HEK293 (cell line): ENCODE data around the gene COL19A1.
A peak's percentile ranks its signal among the peaks of the same experiment; 100 is the strongest.

Experiments used
- CTCF ChIA-PET: fragments of 350-600 bp; formaldehyde crosslinking; extraction: SDS; loops from one replicate; lab custom pipeline; 2021; ENCODE audit warnings: antibody characterized with exemption; lab: Yijun Ruan, JAX
- POLR2A ChIA-PET: fragments of 300-600 bp; formaldehyde crosslinking; extraction: SDS; loops from one replicate; lab custom pipeline; 2020; ENCODE audit warnings: antibody characterized with exemption, inconsistent platforms; lab: Yijun Ruan, JAX
- H3K27ac ChIP-seq: fragments of 200-500 bp; sonication (Bioruptor generic); 2 replicates; pipeline ENCODE4 v1.5.1; 2014; ENCODE audit warnings: low read depth, low read length, control low read depth, inconsistent platforms; ENCODE audit errors: extremely low read depth
- H3K36me3 ChIP-seq, 2 experiments: fragments of 200-500 bp in 1 of 2; sonication (Bioruptor generic) in 1 of 2; 1 replicate in 1 of 2; 2 replicates in 1 of 2; pipeline ENCODE4 v1.5.1; 2014 to 2017; ENCODE audit warnings: inconsistent platforms in 2 of 2, low read length in 2 of 2; ENCODE audit not compliant: control insufficient read depth in 2 of 2, insufficient read depth in 1 of 2
- H3K4me1 ChIP-seq: fragments of 200-500 bp; sonication (Bioruptor generic); 2 replicates; pipeline ENCODE4 v1.5.1; 2014; ENCODE audit warnings: mild to moderate bottlenecking, low read length, inconsistent platforms; ENCODE audit not compliant: control insufficient read depth, insufficient read depth
- H3K4me3 ChIP-seq: 2 replicates; pipeline ENCODE4 v1.5.1; 2011; ENCODE audit warnings: low read depth, mild to moderate bottlenecking, control low read depth, low read length, moderate library complexity
- H3K9me3 ChIP-seq: fragments of 200-500 bp; sonication (Bioruptor generic); 2 replicates; pipeline ENCODE4 v1.5.1; 2014; ENCODE audit warnings: low read depth, low read length, inconsistent platforms; ENCODE audit not compliant: control insufficient read depth, insufficient read depth
- FEZF1 ChIP-seq: fragments of 450-650 bp; formaldehyde crosslinking; IDR thresholded peaks from 2 replicates; pipeline ENCODE4 v1.5.1; 2016; ENCODE audit warnings: missing biosample characterization, missing genetic modification characterization
- INSM2 ChIP-seq: fragments of 450-650 bp; formaldehyde crosslinking; IDR thresholded peaks from 2 replicates; pipeline ENCODE4 v1.5.1; 2016; ENCODE audit warnings: missing biosample characterization, missing genetic modification characterization
- KLF8 ChIP-seq: fragments of 450-650 bp; formaldehyde crosslinking; IDR thresholded peaks from 2 replicates; pipeline ENCODE4 v1.5.1; 2016; ENCODE audit warnings: missing biosample characterization, missing genetic modification characterization
- MEIS1 ChIP-seq: sonication (generic); formaldehyde crosslinking; IDR thresholded peaks from 2 replicates; pipeline ENCODE4 v1.8.1; 2022; ENCODE audit warnings: missing genetic modification reagents, mild to moderate bottlenecking, borderline replicate concordance
- PRDM1 ChIP-seq: fragments of 450-650 bp; formaldehyde crosslinking; IDR thresholded peaks from 2 replicates; pipeline ENCODE4; 2016; ENCODE audit warnings: missing biosample characterization, missing genetic modification characterization
- PRDM4 ChIP-seq: fragments of 450-650 bp; formaldehyde crosslinking; IDR thresholded peaks from 2 replicates; pipeline ENCODE4 v1.5.1; 2017; ENCODE audit warnings: missing biosample characterization, missing genetic modification characterization
- REPIN1 ChIP-seq: fragments of 450-650 bp; formaldehyde crosslinking; IDR thresholded peaks from 2 replicates; pipeline ENCODE4 v1.5.1; 2017; ENCODE audit warnings: missing biosample characterization, missing genetic modification characterization, low read depth
- SP7 ChIP-seq: fragments of 450-650 bp; formaldehyde crosslinking; IDR thresholded peaks from 2 replicates; pipeline ENCODE4 v1.5.1; 2016; ENCODE audit warnings: missing biosample characterization, missing genetic modification characterization
- WT1 ChIP-seq: fragments of 450-650 bp; formaldehyde crosslinking; IDR thresholded peaks from 2 replicates; pipeline ENCODE4 v1.5.1; 2016; ENCODE audit warnings: missing biosample characterization, missing genetic modification characterization
- ZBTB17 ChIP-seq: fragments of 450-650 bp; formaldehyde crosslinking; IDR thresholded peaks from 2 replicates; pipeline ENCODE4 v1.5.1; 2016; ENCODE audit warnings: missing biosample characterization, missing genetic modification characterization
- ZBTB44 ChIP-seq: fragments of 450-650 bp; IDR thresholded peaks from 2 replicates; pipeline ENCODE4 v1.5.1; 2018; ENCODE audit warnings: missing biosample characterization, mild to moderate bottlenecking, missing genetic modification characterization
- ZBTB48 ChIP-seq: fragments of 450-650 bp; formaldehyde crosslinking; IDR thresholded peaks from 2 replicates; pipeline ENCODE4 v1.5.1; 2016; ENCODE audit warnings: missing biosample characterization, missing genetic modification characterization
- ZEB2 ChIP-seq: fragments of 450-650 bp; formaldehyde crosslinking; IDR thresholded peaks from 2 replicates; pipeline ENCODE4 v1.5.1; 2016; ENCODE audit warnings: missing biosample characterization, missing genetic modification characterization
- ZNF114 ChIP-seq: fragments of 450-650 bp; formaldehyde crosslinking; IDR thresholded peaks from 2 replicates; pipeline ENCODE4 v1.5.0; 2017; ENCODE audit warnings: missing biosample characterization, missing genetic modification characterization
- ZNF140 ChIP-seq: fragments of 450-650 bp; formaldehyde crosslinking; IDR thresholded peaks from 2 replicates; pipeline ENCODE4 v1.5.1; 2016; ENCODE audit warnings: missing biosample characterization, missing genetic modification characterization
- ZNF211 ChIP-seq: fragments of 450-650 bp; formaldehyde crosslinking; IDR thresholded peaks from 2 replicates; pipeline ENCODE4 v1.5.1; 2016; ENCODE audit warnings: low read depth, missing biosample characterization, missing genetic modification characterization
- ZNF335 ChIP-seq: fragments of 450-650 bp; formaldehyde crosslinking; conservative IDR thresholded peaks from 2 replicates; pipeline ENCODE4 v1.5.1; 2016; ENCODE audit warnings: missing biosample characterization, missing genetic modification characterization
- ZNF341 ChIP-seq: fragments of 450-650 bp; formaldehyde crosslinking; IDR thresholded peaks from 2 replicates; pipeline ENCODE4; 2016; ENCODE audit warnings: low read depth, missing biosample characterization, missing genetic modification characterization
- ZNF398 ChIP-seq: fragments of 450-650 bp; formaldehyde crosslinking; IDR thresholded peaks from 2 replicates; pipeline ENCODE4 v1.5.1; 2017; ENCODE audit warnings: missing biosample characterization, missing genetic modification characterization
- ZNF404 ChIP-seq: fragments of 450-650 bp; formaldehyde crosslinking; IDR thresholded peaks from 2 replicates; pipeline ENCODE4 v1.5.1; 2017; ENCODE audit warnings: missing biosample characterization, missing genetic modification characterization
- ZNF513 ChIP-seq: fragments of 450-650 bp; IDR thresholded peaks from 2 replicates; pipeline ENCODE4 v1.5.1; 2018; ENCODE audit warnings: missing biosample characterization, missing genetic modification characterization
- ZNF521 ChIP-seq: fragments of 450-650 bp; formaldehyde crosslinking; IDR thresholded peaks from 2 replicates; pipeline ENCODE4 v1.5.1; 2017; ENCODE audit warnings: missing biosample characterization, mild to moderate bottlenecking, missing genetic modification characterization
- ZNF629 ChIP-seq: fragments of 450-650 bp; formaldehyde crosslinking; IDR thresholded peaks from 2 replicates; pipeline ENCODE4 v1.5.1; 2017; ENCODE audit warnings: missing biosample characterization, missing genetic modification characterization
- ZNF660 ChIP-seq: fragments of 450-650 bp; IDR thresholded peaks from 2 replicates; pipeline ENCODE4 v1.5.1; 2018; ENCODE audit warnings: missing biosample characterization, mild to moderate bottlenecking, missing genetic modification characterization

Gene COL19A1

GRCh38 chr6:69861986-69862385, 4.4 kb upstream of the COL19A1 start (continued):
- TF ChIP-seq ZBTB44 (tag by site-specific recombination), result peak; percentile 96
- peak; percentile 20; the same call in 1 of the 2 replicates for TF ChIP-seq ZNF513 (tag by site-specific recombination)
- TF ChIP-seq WT1 (tag by site-specific recombination), result peak; percentile 50; the same call in 1 of the 2 replicates
- peak; percentile 55; the same call in 1 of the 2 replicates for TF ChIP-seq PRDM4 (tag by site-specific recombination)
- TF ChIP-seq ZNF398 (tag by site-specific recombination), result peak; percentile 30; the same call in 1 of the 2 replicates
- no peak for TF ChIP-seq ZNF211 (tag by site-specific recombination)
- no peak for TF ChIP-seq ZNF341 (tag by site-specific recombination)
- no peak for TF ChIP-seq ZNF140 (tag by site-specific recombination)

GRCh38 chr6:69863766-69864165, 2.6 kb upstream of the COL19A1 start:
- Histone ChIP-seq H3K36me3 (no peaks in the 10 kb centered on the region), H3K4me3 (no peak overlapping the region), H3K9me3 (no peaks in the 10 kb centered on the region), H3K27ac (no peak overlapping the region), H3K4me1 (peaks cover 16% of the 10 kb centered on the region)
- TF ChIP-seq KLF8 (tag by site-specific recombination), result no peak
- peak; percentile 28; the same call in 1 of the 2 replicates for TF ChIP-seq PRDM1 (tag by site-specific recombination)
- POLR2A ChIA-PET, result no interaction called here
- CTCF ChIA-PET, result interaction anchor here (0.6 to 2.1 kb wide), 3 partner anchors 17 to 67 kb away, joined by 3 to 5 read pairs (median 5); partner anchors contain the start of gene LMBRD1

GRCh38 chr6:69865126-69865525, 1.2 kb upstream of the COL19A1 start:
- Histone ChIP-seq H3K36me3 (no peaks in the 10 kb centered on the region), H3K4me1 (peaks cover 19% of the 10 kb centered on the region), H3K4me3 (no peak overlapping the region), H3K9me3 (no peaks in the 10 kb centered on the region), H3K27ac (no peak overlapping the region)
- CTCF ChIA-PET, result interaction anchor here (0.7 to 2.1 kb wide), 2 partner anchors 68 to 301 kb away, joined by 3 to 5 read pairs; partner anchors contain the start of gene LMBRD1
- POLR2A ChIA-PET, result interaction anchor here (3.4 kb wide), 1 partner anchor 68 kb away, joined by 16 read pairs; the partner anchor contains the start of gene LMBRD1
- TF ChIP-seq FEZF1 (tag by site-specific recombination), result peak; percentile 57
- TF ChIP-seq ZBTB17 (tag by site-specific recombination), result 0 out of 2 replicates have a peak, but pooled peaks have one; percentile 18
- peak; percentile 87 for TF ChIP-seq ZNF660 (tag by site-specific recombination)
- peak; percentile 59; the same call in 1 of the 2 replicates for TF ChIP-seq ZEB2
- TF ChIP-seq ZNF404 (tag by site-specific recombination), result no peak
- TF ChIP-seq ZNF521 (tag by site-specific recombination), result no peak
- TF ChIP-seq ZNF335 (tag by site-specific recombination), result peak; percentile 14; the same call in 1 of the 2 replicates
- no peak for TF ChIP-seq ZBTB48 (tag by site-specific recombination)
- no peak for TF ChIP-seq ZNF114 (tag by site-specific recombination)
- TF ChIP-seq SP7 (tag by site-specific recombination), result 0 out of 2 replicates have a peak, but pooled peaks have one; percentile 10
- TF ChIP-seq MEIS1 (CRISPR knock-in tag), result no peak
- no peak for TF ChIP-seq INSM2 (tag by site-specific recombination)
- peak; percentile 39; the same call in 1 of the 2 replicates for TF ChIP-seq ZNF629 (tag by site-specific recombination)
- TF ChIP-seq PRDM1 (tag by site-specific recombination), result 0 out of 2 replicates have a peak, but pooled peaks have one; percentile 9
- no peak for TF ChIP-seq REPIN1
